RPMI8226 (cell line): ENCODE data around the gene DTNB.
A peak's percentile ranks its signal among the peaks of the same experiment; 100 is the strongest.

Source experiments
- DNase-seq: peaks from one replicate; pipeline ENCODE4 v3.0.0-alpha.2; 2015

DTNB gene

GRCh38 chr2:25379535-25379934, 293.8 kb downstream of the DTNB start:
- peak; percentile 0 for DNase-seq

GRCh38 chr2:25378731-25379490, 294.5 kb downstream of the DTNB start:
- no peak for DNase-seq

GRCh38 chr2:25377822-25378421, 295.5 kb downstream of the DTNB start:
- DNase-seq, result no peak

GRCh38 chr2:25376750-25377621, 296.4 kb downstream of the DTNB start:
- peak; percentile 97 for DNase-seq

GRCh38 chr2:25375989-25376545, 297.3 kb downstream of the DTNB start:
- DNase-seq, result no peak

- DNase-seq, result no peak
These were observed 297.9 kb downstream of the DTNB start for GRCh38 chr2:25375371-25375988.

- no peak for DNase-seq
These were observed 298.6 kb downstream of the DTNB start for GRCh38 chr2:25374827-25375226.

- DNase-seq, result no peak
These were observed 299.0 kb downstream of the DTNB start for GRCh38 chr2:25374411-25374810.

- DNase-seq, result peak; percentile 99
These were observed 300.0 kb downstream of the DTNB start for GRCh38 chr2:25373269-25373981.

- no peak for DNase-seq
These were observed 300.7 kb downstream of the DTNB start for GRCh38 chr2:25372405-25373268.

- DNase-seq, result no peak
These were observed 301.8 kb downstream of the DTNB start for GRCh38 chr2:25371253-25372241.

- no peak for DNase-seq
These were observed 303.5 kb downstream of the DTNB start for GRCh38 chr2:25369876-25370275.

- no peak for DNase-seq
These were observed 303.9 kb downstream of the DTNB start for GRCh38 chr2:25369439-25369838.

- DNase-seq, result no peak
These were observed 304.7 kb downstream of the DTNB start for GRCh38 chr2:25368660-25369059.

GRCh38 chr2:25367296-25367695, 306.1 kb downstream of the DTNB start:
- DNase-seq, result no peak

GRCh38 chr2:25366629-25367028, 306.7 kb downstream of the DTNB start:
- no peak for DNase-seq

GRCh38 chr2:25365241-25365640, 308.1 kb downstream of the DTNB start:
- DNase-seq, result no peak

GRCh38 chr2:25363733-25364132, 309.6 kb downstream of the DTNB start:
- DNase-seq, result no peak

- DNase-seq, result peak; percentile 62
These were observed 310.8 kb downstream of the DTNB start for GRCh38 chr2:25362434-25363145.
